GM12891 (cell line): Measurements from ENCODE around the gene PRSS38.

Experiments
- POLR2A ChIP-seq: IDR thresholded peaks from 2 replicates; pipeline ENCODE4 v1.6.1; 2011; ENCODE audit warnings: low read depth, low read length, control low read depth
- POLR2AphosphoS5 ChIP-seq: IDR thresholded peaks from 2 replicates; pipeline ENCODE4 v1.6.1; 2011; ENCODE audit warnings: low read depth, low read length, control low read depth
- POU2F2 ChIP-seq: IDR thresholded peaks from 2 replicates; pipeline ENCODE4 v1.6.1; 2011; ENCODE audit warnings: low read depth, mild to moderate bottlenecking, control low read depth, low read length, moderate library complexity
- SPI1 ChIP-seq: IDR thresholded peaks from 2 replicates; pipeline ENCODE4 v1.6.1; 2011; ENCODE audit warnings: low read depth, low read length, control low read depth
- TAF1 ChIP-seq: IDR thresholded peaks from 2 replicates; pipeline ENCODE4 v1.6.1; 2011; ENCODE audit warnings: low read depth, low read length, control low read depth

DNA sequence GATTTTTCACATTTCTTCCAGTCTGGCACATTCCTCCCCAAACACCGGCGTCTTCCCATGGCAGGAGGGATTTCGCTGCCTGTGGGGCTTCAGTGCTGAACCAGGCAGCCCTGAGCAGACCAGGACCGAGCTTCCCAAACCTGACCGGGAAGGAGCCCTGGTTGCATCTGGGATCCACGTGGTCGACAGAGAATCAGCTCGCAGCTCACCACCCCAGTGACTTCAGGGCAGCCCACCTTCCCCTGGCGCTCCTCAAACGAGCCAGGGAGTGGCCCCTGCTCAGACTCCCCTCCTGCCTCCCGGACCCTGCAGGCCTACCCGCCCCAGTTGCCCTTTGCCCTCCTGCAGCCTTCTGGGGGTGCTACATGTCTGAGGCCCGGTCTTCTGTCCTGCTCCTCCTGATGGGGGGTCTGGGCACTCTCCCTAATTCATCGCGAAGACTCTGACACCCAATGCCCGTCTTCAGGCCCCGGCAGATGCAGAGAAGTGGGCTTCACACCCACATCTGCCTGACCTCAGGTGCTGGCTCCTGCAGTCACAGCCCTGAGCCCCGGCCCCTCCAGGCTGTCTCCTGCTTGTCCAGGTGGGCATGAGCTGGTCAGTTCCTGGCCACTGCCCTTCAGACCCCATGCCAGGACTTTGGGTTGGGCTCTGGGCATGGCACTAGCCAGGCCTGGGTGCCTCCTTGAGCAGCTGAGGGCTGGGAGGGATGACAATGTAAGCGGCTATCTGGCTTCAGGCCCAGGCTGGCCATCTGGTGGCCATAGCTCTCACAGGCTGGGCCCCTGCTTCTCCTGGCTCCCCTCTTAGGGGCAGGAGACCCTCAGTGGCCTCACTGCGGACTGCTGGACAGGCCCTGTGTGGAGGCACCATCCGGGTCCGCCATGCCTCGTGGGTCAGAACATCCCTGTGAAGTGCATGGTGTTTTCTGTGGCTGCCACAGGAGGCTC lies 26.1 kb upstream of the PRSS38 start:
- TF ChIP-seq TAF1 (no peak), SPI1 (no peak), POLR2A (no peak), POLR2AphosphoS5 (no peak), POU2F2 (no peak)
